DMS 273 (cell line): ENCODE results near the gene LHFPL5.

Experiments
- DNase-seq: peaks from one replicate; lab custom pipeline; 2025; ENCODE audit not compliant: unreplicated experiment; lab: John Stamatoyannopoulos, UW

The LHFPL5 gene

GRCh38 chr6:35804996-35805736, at the start of gene LHFPL5:
Gene LHFPL5 (plus strand): TSS chr6:35805352. CDS start chr6:35805671, 319 bp downstream.
- DNase-seq, result peak; percentile 85

- DNase-seq, result peak; percentile 85
Measured at GRCh38 chr6:35757456-35758123, 47.6 kb upstream of the LHFPL5 start.

- no peak for DNase-seq
Measured at GRCh38 chr6:35759426-35759825, 45.7 kb upstream of the LHFPL5 start.

- DNase-seq, result no peak
Measured at GRCh38 chr6:35765739-35766138, 39.4 kb upstream of the LHFPL5 start.

DNA sequence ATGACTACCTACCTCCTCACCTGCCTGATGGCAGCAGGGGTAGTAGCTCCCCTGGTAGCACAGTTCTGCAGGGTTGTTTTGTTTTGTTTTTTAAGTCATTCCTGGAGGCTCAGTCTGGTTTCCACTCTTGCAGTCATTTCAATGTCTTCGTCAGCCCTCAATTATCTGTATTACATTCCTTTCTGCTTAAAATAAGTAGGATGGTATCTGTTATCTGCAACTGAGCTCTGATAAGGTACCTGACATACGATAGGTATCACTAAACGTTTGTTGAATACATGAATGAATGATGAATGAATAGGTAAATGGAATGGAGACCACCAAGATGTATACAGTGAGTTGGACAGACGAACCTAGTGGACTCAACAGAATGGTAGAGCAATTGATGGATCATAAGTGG, 35.9 kb upstream of the LHFPL5 start:
- no peak for DNase-seq

DNA sequence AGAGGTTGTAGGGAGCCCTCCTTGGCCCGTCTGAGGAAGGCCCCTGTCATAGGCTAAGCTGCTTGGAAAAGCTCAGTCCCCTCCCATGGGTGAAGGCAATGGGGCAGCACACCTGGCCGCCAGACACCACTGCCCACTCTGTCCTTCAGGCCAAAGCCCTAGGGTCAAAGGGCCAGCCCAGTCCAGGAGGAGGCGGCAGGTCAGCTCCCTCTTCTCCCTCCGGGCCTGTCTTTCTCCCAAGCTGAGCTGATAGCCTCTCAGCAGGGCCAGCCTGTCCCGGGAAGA, 33.9 kb upstream of the LHFPL5 start:
- no peak for DNase-seq

DNA sequence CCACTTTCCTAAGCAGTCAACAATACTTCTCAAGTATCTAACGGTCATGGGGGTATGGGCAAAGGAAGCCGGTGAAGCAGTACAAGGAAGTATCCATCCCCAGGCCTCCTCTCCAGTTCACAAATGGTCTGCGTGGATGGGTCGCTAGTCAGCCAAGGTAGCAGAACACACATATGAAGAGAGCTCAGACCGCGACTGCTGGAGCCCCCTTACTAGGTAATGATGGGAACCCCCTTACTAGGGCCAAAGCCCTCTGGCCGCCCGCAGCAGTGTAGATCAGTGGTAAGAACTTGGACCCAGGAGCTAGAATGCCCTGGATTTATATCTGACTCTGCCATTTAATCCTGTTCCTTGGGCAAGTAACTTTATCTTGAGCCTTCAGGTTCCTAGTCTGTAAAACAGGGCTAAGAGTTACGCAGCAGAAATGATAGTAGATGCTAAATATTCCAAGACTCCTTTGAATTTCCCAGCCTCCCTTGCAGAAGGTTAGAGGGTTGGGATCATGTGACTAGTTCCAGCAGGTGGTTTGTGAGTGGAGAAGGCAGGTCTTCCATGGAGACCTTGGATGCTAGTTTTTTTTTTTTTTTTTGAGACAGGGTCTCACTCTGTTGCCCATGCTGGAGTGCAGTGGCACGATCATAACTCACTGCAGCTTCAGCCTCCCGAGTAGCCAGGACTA, 30.9 kb upstream of the LHFPL5 start:
- no peak for DNase-seq

DNA sequence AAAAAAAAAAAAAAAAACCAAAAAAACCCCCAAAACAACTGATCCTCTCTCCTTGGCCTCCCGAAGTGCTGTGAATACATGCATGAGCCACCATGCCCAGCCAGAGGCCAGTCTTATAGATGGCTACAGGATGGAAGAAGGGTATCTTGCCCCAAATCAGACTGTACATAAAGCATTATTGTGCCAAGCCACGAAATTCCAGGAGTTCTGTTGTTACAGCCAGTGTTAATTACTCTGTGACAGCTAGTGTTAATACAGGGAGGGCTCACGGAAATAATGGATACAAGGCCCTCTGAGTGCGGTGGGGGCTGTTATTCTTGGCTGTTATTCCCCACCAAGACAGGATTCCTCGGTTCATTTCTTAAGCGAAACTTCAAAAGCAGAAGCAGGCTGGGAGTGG, 30.1 kb upstream of the LHFPL5 start:
- DNase-seq, result no peak

DNA sequence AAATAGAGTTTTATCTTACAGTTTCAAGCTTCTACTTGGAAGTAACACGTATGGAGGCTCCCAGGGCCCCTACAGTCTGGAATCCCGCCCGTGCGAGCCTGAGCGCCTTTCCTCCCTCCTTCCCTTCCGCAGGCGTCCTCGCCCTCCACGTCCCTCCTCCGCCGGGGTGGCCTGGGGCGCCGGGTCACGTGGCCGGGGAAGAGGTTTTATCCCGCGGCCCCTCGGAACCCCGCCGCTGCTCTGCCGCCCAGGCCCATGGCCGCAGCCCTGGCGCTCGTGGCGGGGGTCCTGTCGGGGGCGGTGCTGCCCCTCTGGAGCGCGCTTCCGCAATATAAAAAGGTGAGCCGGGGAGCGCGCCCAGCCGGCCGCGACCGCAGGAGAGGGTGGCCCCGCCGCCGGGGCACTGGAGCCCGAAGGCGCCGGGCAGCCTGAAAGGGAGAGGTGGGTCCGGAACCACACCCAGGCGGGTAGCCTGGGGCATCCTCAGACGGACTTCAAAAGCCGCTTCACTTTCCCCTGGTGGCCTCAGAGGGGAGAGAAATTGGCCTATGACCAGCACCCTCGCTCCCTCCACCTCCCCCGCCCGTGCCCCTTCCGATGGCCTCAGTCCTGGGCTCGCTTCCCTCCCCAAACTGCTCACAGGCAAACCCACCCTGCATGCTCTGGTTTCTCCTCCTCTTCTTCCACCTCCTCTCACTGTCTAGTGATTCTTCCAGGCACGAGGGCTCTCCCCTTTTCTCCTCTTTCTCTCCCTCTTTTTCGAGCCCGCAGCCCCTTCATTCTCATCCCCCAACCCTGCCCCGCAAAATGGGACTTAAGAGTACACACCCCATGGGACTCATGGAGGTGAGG, 28.6 kb upstream of the LHFPL5 start, which contains the start of gene CLPSL2:
TSS of gene CLPSL2 (plus strand) at position 235 of the 852 bp plus-strand sequence. CDS start at position 256, 21 bp downstream.
- DNase-seq, result peak; percentile 78

- no peak for DNase-seq
Measured at GRCh38 chr6:35777356-35778102, 27.6 kb upstream of the LHFPL5 start.

- DNase-seq, result no peak
Measured at GRCh38 chr6:35778437-35778836, 26.7 kb upstream of the LHFPL5 start.

- no peak for DNase-seq
Measured at GRCh38 chr6:35780719-35781118, 24.4 kb upstream of the LHFPL5 start, which contains the start of gene CLPSL1. Gene CLPSL1 (plus strand): TSS chr6:35781019. CDS start chr6:35781111, 92 bp downstream.

- DNase-seq, result no peak
Measured at GRCh38 chr6:35781290-35781689, 23.9 kb upstream of the LHFPL5 start.

DNA sequence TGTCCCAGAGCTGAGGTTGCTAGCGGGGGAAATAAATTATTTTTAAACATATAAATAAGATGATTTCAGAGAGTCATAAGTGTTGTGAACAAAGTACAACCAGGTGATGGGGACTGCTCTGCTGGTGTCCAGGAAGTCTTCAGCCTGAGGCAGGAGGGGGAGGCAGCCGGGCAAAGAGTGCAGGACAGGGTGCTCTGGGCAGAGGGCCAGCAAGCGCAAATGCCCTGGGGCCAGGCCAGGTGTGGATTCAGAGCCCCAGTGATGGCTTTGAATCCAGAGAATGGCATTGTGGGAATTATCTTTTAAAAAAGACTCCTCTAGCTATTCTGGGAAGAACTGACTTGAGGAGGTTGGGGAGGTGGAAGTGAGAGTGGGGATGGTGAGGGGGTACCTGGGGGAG, 22.7 kb upstream of the LHFPL5 start:
- no peak for DNase-seq

DNA sequence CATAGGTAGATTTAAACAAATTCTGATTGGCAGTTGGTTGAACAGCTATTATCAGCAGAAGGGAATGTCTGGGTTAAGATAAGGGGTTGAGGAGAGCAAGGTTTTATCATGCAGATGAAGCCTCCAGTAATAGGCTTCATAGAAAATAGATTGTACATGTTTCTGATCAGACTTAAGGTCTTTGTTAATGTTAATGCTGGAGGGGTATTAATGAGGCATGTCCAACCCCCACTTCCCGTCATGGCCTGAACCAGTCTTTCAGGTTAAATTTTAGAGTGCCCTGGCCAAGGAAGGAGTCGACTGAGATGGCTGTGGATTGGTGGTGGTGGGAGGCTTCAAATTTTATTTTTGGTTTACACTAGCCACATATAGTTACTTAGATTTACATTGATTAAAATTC, 21.0 kb upstream of the LHFPL5 start:
- DNase-seq, result no peak

- no peak for DNase-seq
Measured at GRCh38 chr6:35786272-35786671, 18.9 kb upstream of the LHFPL5 start.

DNA sequence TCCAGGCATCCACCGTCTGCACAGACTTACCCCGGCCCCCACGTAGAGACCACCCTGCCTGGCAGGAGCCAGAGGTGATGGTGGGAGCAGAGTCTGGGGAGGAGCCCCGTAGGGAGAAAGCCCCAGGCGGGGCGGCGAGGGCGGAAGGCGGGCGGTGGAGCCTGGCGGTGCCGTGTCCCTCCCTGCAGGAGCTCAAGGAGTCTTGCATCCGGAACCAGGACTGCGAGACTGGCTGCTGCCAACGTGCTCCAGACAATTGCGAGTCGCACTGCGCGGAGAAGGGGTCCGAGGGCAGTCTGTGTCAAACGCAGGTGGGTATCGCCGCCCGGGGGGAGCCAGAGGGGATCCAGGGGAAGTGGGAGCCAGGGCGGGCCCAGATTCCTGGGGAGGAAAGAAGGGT, 18.3 kb upstream of the LHFPL5 start:
- no peak for DNase-seq

- no peak for DNase-seq
Measured at GRCh38 chr6:35787266-35788218, 17.6 kb upstream of the LHFPL5 start.

DNA sequence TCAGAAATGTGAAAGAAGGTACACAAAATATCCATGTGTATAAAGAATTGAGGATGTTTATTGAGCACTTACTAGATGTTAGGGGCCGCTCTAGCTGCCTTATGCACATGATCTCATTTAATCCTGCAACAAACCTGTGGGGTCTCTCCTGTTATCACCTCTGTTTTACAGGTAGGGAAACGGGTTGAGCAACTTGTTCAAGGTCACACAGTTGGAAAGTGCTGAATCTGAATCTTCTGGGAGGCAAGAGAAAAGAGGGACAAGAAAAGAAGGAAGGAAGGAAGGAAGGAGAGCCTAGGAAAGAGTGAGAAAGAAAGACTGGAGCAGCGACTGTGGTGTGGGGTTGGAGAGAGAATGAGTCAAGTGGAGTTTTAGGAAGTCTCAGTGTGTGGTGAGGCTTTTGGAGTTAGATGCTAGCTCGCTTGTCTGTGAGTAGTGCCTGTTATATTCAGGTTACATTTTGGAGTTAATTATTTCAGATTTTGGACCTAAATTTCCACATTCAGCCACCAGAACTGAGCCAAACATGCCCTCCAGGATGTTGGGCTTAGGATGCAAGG, 16.6 kb upstream of the LHFPL5 start:
- no peak for DNase-seq
